ENCODE measurements around the gene GHR. TPM values are rescaled to one million over a fixed set of nuclear protein-coding genes. Genes with fewer than 3 reads are reported as not detected.
A peak's percentile ranks its signal among the peaks of the same experiment; 100 is the strongest.

GHR gene
- total RNA-seq, 1 experiment from 2014 or later, result 2.2 TPM

GRCh38 chr5:42461033-42461432 lies 37.8 kb downstream of the GHR start:
- intact Hi-C loops (cut with micrococcal nuclease), result no loop called here
- H3K27me3 ChIP-seq (ENCODE audit: low read length), result no peaks in the 10 kb centered on the region
- ChIA-PET CTCF (no interaction called here), POLR2A (ENCODE audit: unreplicated experiment) (no interaction called here)
- H3K9ac ChIP-seq (ENCODE audit: low read length), result no peak overlapping the region
- no peaks in the 10 kb centered on the region for H3F3A ChIP-seq (ENCODE audit: low read length, unreplicated experiment)
- H3K9me3 ChIP-seq (ENCODE audit: low read length), result no peaks in the 10 kb centered on the region
- no peak overlapping the region for H3K4me2 ChIP-seq (ENCODE audit: low read length)
- TF ChIP-seq EZH2 (IDR thresholded peaks at IDR 0.05; ENCODE audit: low read length, unreplicated experiment) (no peak), CTCF (conservative IDR thresholded peaks at IDR 0.05; ENCODE audit: low read depth, low read length) (no peak), EZH2phosphoT487 (IDR thresholded peaks at IDR 0.05; ENCODE audit: borderline replicate concordance, low read length) (no peak)
- no peaks in the 10 kb centered on the region for H3K79me2 ChIP-seq (ENCODE audit: low read length)
- H3K4me3 ChIP-seq (ENCODE audit: low read length), result no peak overlapping the region
- no peaks in the 10 kb centered on the region for H3K9me2 ChIP-seq (replicated peaks; ENCODE audit: low read length)
- DNase-seq, result no peak
- no peaks in the 10 kb centered on the region for H4K20me1 ChIP-seq (ENCODE audit: low read length)
- H3K27ac ChIP-seq (ENCODE audit: low read length), result no peak overlapping the region
- no peak overlapping the region for H2AFZ ChIP-seq (ENCODE audit: low read length)
- no TSS peak for BruUV-seq (replicated peaks)
- no peak for ATAC-seq
- H3K4me1 ChIP-seq (ENCODE audit: insufficient read depth, low read length), result no peaks in the 10 kb centered on the region
- H3K36me3 ChIP-seq (ENCODE audit: low read depth, low read length), result no peaks in the 10 kb centered on the region

- no peak overlapping the region for H2AFZ ChIP-seq (ENCODE audit: low read length)
- BruUV-seq (replicated peaks), result no TSS peak
- no peak for TF ChIP-seq EZH2 (IDR thresholded peaks at IDR 0.05; ENCODE audit: low read length, unreplicated experiment)
- no peak for TF ChIP-seq CTCF (conservative IDR thresholded peaks at IDR 0.05; ENCODE audit: low read depth, low read length)
- TF ChIP-seq EZH2phosphoT487 (IDR thresholded peaks at IDR 0.05; ENCODE audit: borderline replicate concordance, low read length), result no peak
- no peak overlapping the region for H3K4me3 ChIP-seq (ENCODE audit: low read length)
- H3K4me1 ChIP-seq (ENCODE audit: insufficient read depth, low read length), result no peaks in the 10 kb centered on the region
- H3K79me2 ChIP-seq (ENCODE audit: low read length), result no peaks in the 10 kb centered on the region
- no peaks in the 10 kb centered on the region for H3F3A ChIP-seq (ENCODE audit: low read length, unreplicated experiment)
- no peaks in the 10 kb centered on the region for H3K9me3 ChIP-seq (ENCODE audit: low read length)
- CTCF ChIA-PET, result interaction anchor here (1.1 kb wide), 1 partner anchor 39 kb away, joined by 3 read pairs; the partner anchor contains the start of gene GHR
- H4K20me1 ChIP-seq (ENCODE audit: low read length), result no peaks in the 10 kb centered on the region
- ATAC-seq, result no peak; the same call in 1 of the 2 replicates
- H3K9me2 ChIP-seq (replicated peaks; ENCODE audit: low read length), result no peaks in the 10 kb centered on the region
- no peaks in the 10 kb centered on the region for H3K36me3 ChIP-seq (ENCODE audit: low read depth, low read length)
- intact Hi-C loops (cut with micrococcal nuclease), result no loop called here
- no peak overlapping the region for H3K9ac ChIP-seq (ENCODE audit: low read length)
- DNase-seq, result no peak
- H3K27me3 ChIP-seq (ENCODE audit: low read length), result no peaks in the 10 kb centered on the region
- H3K27ac ChIP-seq (ENCODE audit: low read length), result no peak overlapping the region
- no peak overlapping the region for H3K4me2 ChIP-seq (ENCODE audit: low read length)
- POLR2A ChIA-PET (ENCODE audit: unreplicated experiment), result no interaction called here
Observed at GRCh38 chr5:42461507-42461906, 38.3 kb downstream of the GHR start.

- H3K4me1 ChIP-seq (ENCODE audit: insufficient read depth, low read length), result no peaks in the 10 kb centered on the region
- H4K20me1 ChIP-seq (ENCODE audit: low read length), result no peaks in the 10 kb centered on the region
- TF ChIP-seq EZH2 (IDR thresholded peaks at IDR 0.05; ENCODE audit: low read length, unreplicated experiment) (no peak), CTCF (conservative IDR thresholded peaks at IDR 0.05; ENCODE audit: low read depth, low read length) (no peak), EZH2phosphoT487 (IDR thresholded peaks at IDR 0.05; ENCODE audit: borderline replicate concordance, low read length) (no peak)
- H3K9ac ChIP-seq (ENCODE audit: low read length), result no peak overlapping the region
- H3K9me2 ChIP-seq (replicated peaks; ENCODE audit: low read length), result no peaks in the 10 kb centered on the region
- no TSS peak for BruUV-seq (replicated peaks)
- no peak overlapping the region for H3K4me2 ChIP-seq (ENCODE audit: low read length)
- no peaks in the 10 kb centered on the region for H3K79me2 ChIP-seq (ENCODE audit: low read length)
- H3F3A ChIP-seq (ENCODE audit: low read length, unreplicated experiment), result no peaks in the 10 kb centered on the region
- CTCF ChIA-PET, result interaction anchor here (1.1 kb wide), 1 partner anchor 39 kb away, joined by 3 read pairs; the partner anchor contains the start of gene GHR
- H3K9me3 ChIP-seq (ENCODE audit: low read length), result no peaks in the 10 kb centered on the region
- peak; percentile 10 for DNase-seq
- intact Hi-C loops (cut with micrococcal nuclease), result no loop called here
- no peak overlapping the region for H3K27ac ChIP-seq (ENCODE audit: low read length)
- no peak overlapping the region for H2AFZ ChIP-seq (ENCODE audit: low read length)
- ATAC-seq, result peak; percentile 85
- no peaks in the 10 kb centered on the region for H3K27me3 ChIP-seq (ENCODE audit: low read length)
- POLR2A ChIA-PET (ENCODE audit: unreplicated experiment), result interaction anchor here (0.5 kb wide), 1 partner anchor 47 kb away, joined by 4 read pairs; no protein-coding TSS in a partner anchor
- H3K36me3 ChIP-seq (ENCODE audit: low read depth, low read length), result no peaks in the 10 kb centered on the region
- no peak overlapping the region for H3K4me3 ChIP-seq (ENCODE audit: low read length)
Observed at GRCh38 chr5:42462083-42462482, 38.8 kb downstream of the GHR start.

Data from PC-3 (cell line).